ENCODE data around the gene ELP5. TPM values are rescaled to one million over a fixed set of nuclear protein-coding genes. Genes with fewer than 3 reads are reported as not detected.

ELP5 gene
- total RNA-seq, result 10 to 100 TPM; 52.4 to 53.5 TPM

- DNase-seq, result peak; percentile 93
- intact Hi-C loops (cut with micrococcal nuclease), result loop anchor here (1.0 to 5.0 kb wide), 11 partner anchors 13 to 590 kb away; partner anchors contain the start of genes EIF5A, PHF23, POLR2A and SENP3
- H3K4me1 Mint-ChIP-seq (ENCODE audit: low read depth), result peaks cover 34% of the 10 kb centered on the region
- H3K36me3 Mint-ChIP-seq (ENCODE audit: low read depth), result peaks cover 25% of the 10 kb centered on the region
- no peaks in the 10 kb centered on the region for H3K27me3 Mint-ChIP-seq (ENCODE audit: low read depth)
- peak within 1 kb of the TSS; percentile 86 for H3K4me3 Mint-ChIP-seq
- no peaks in the 10 kb centered on the region for H3K9me3 Mint-ChIP-seq
- H3K27ac Mint-ChIP-seq, result peak within 1 kb of the TSS; percentile 99
- CTCF ChIA-PET, result no interaction called here
These were observed at the start of gene ELP5 for GRCh38 chr17:7252176-7253043. ELP5 (plus strand) TSS chr17:7252215; CDS start chr17:7252551, 336 bp downstream.

GRCh38 chr17:7203391-7203790 is 48.6 kb upstream of the ELP5 start:
- no peaks in the 10 kb centered on the region for H3K27me3 Mint-ChIP-seq (ENCODE audit: low read depth)
- H3K36me3 Mint-ChIP-seq (ENCODE audit: low read depth), result no peaks in the 10 kb centered on the region
- no peaks in the 10 kb centered on the region for H3K9me3 Mint-ChIP-seq
- H3K27ac Mint-ChIP-seq, result no peak overlapping the region
- DNase-seq, result no peak
- H3K4me1 Mint-ChIP-seq (ENCODE audit: low read depth), result peaks cover 28% of the 10 kb centered on the region
- CTCF ChIA-PET, result interaction anchor here (1.3 kb wide), 1 partner anchor 151 kb away, joined by 3 read pairs; no protein-coding TSS in a partner anchor
- intact Hi-C loops (cut with micrococcal nuclease), result no loop called here
- H3K4me3 Mint-ChIP-seq, result peak overlapping the region; percentile 70

- Mint-ChIP-seq H3K4me1 (ENCODE audit: low read depth) (peaks cover 28% of the 10 kb centered on the region), H3K36me3 (ENCODE audit: low read depth) (no peaks in the 10 kb centered on the region), H3K27me3 (ENCODE audit: low read depth) (no peaks in the 10 kb centered on the region), H3K27ac (peak overlapping the region; percentile 85), H3K9me3 (no peaks in the 10 kb centered on the region), H3K4me3 (peak overlapping the region; percentile 70)
- no peak for DNase-seq
- intact Hi-C loops (cut with micrococcal nuclease), result no loop called here
- CTCF ChIA-PET, result interaction anchor here (1.0 to 1.3 kb wide), 2 partner anchors 27 to 152 kb away, joined by 3 to 4 read pairs; no protein-coding TSS in a partner anchor
These were observed 47.7 kb upstream of the ELP5 start for GRCh38 chr17:7204336-7204735.

GRCh38 chr17:7204828-7205461 is 47.1 kb upstream of the ELP5 start:
- no peaks in the 10 kb centered on the region for H3K9me3 Mint-ChIP-seq
- H3K36me3 Mint-ChIP-seq (ENCODE audit: low read depth), result no peaks in the 10 kb centered on the region
- no peaks in the 10 kb centered on the region for H3K27me3 Mint-ChIP-seq (ENCODE audit: low read depth)
- DNase-seq, result peak; percentile 96
- peak overlapping the region; percentile 70 for H3K4me3 Mint-ChIP-seq
- intact Hi-C loops (cut with micrococcal nuclease), result loop anchor here (1.0 kb wide), 1 partner anchor 9 kb away; no protein-coding TSS in a partner anchor
- peak overlapping the region; percentile 85 for H3K27ac Mint-ChIP-seq
- H3K4me1 Mint-ChIP-seq (ENCODE audit: low read depth), result peaks cover 28% of the 10 kb centered on the region
- CTCF ChIA-PET, result interaction anchor here (1.0 kb wide), 1 partner anchor 28 kb away, joined by 4 read pairs; no protein-coding TSS in a partner anchor

GRCh38 chr17:7205561-7205960 is 46.5 kb upstream of the ELP5 start:
- Mint-ChIP-seq H3K4me1 (ENCODE audit: low read depth) (peaks cover 31% of the 10 kb centered on the region), H3K9me3 (no peaks in the 10 kb centered on the region), H3K27ac (peak overlapping the region; percentile 85), H3K27me3 (ENCODE audit: low read depth) (no peaks in the 10 kb centered on the region), H3K4me3 (peak overlapping the region; percentile 70), H3K36me3 (ENCODE audit: low read depth) (no peaks in the 10 kb centered on the region)
- no peak for DNase-seq
- intact Hi-C loops (cut with micrococcal nuclease), result loop anchor here (1.0 kb wide), 1 partner anchor 9 kb away; no protein-coding TSS in a partner anchor
- CTCF ChIA-PET, result no interaction called here

GRCh38 chr17:7207120-7208001 is 44.7 kb upstream of the ELP5 start:
- no peak overlapping the region for H3K27ac Mint-ChIP-seq
- no peaks in the 10 kb centered on the region for H3K27me3 Mint-ChIP-seq (ENCODE audit: low read depth)
- CTCF ChIA-PET, result interaction anchor here (0.6 kb wide), 1 partner anchor 32 kb away, joined by 3 read pairs; the partner anchor contains the start of gene PHF23
- H3K9me3 Mint-ChIP-seq, result no peaks in the 10 kb centered on the region
- H3K36me3 Mint-ChIP-seq (ENCODE audit: low read depth), result no peaks in the 10 kb centered on the region
- H3K4me1 Mint-ChIP-seq (ENCODE audit: low read depth), result peaks cover 31% of the 10 kb centered on the region
- DNase-seq, result no peak
- intact Hi-C loops (cut with micrococcal nuclease), result no loop called here
- H3K4me3 Mint-ChIP-seq, result no peak overlapping the region

- Mint-ChIP-seq H3K27ac (no peak overlapping the region), H3K36me3 (ENCODE audit: low read depth) (no peaks in the 10 kb centered on the region), H3K4me3 (no peak overlapping the region), H3K4me1 (ENCODE audit: low read depth) (peaks cover 31% of the 10 kb centered on the region), H3K9me3 (no peaks in the 10 kb centered on the region), H3K27me3 (ENCODE audit: low read depth) (no peaks in the 10 kb centered on the region)
- CTCF ChIA-PET, result no interaction called here
- no peak for DNase-seq
- intact Hi-C loops (cut with micrococcal nuclease), result no loop called here
These were observed 43.9 kb upstream of the ELP5 start for GRCh38 chr17:7208027-7208571.

GRCh38 chr17:7208754-7209460 is 43.1 kb upstream of the ELP5 start:
- no peaks in the 10 kb centered on the region for H3K9me3 Mint-ChIP-seq
- intact Hi-C loops (cut with micrococcal nuclease), result no loop called here
- no peaks in the 10 kb centered on the region for H3K36me3 Mint-ChIP-seq (ENCODE audit: low read depth)
- CTCF ChIA-PET, result no interaction called here
- H3K27me3 Mint-ChIP-seq (ENCODE audit: low read depth), result no peaks in the 10 kb centered on the region
- DNase-seq, result no peak
- H3K4me3 Mint-ChIP-seq, result no peak overlapping the region
- peaks cover 32% of the 10 kb centered on the region for H3K4me1 Mint-ChIP-seq (ENCODE audit: low read depth)
- no peak overlapping the region for H3K27ac Mint-ChIP-seq

- intact Hi-C loops (cut with micrococcal nuclease), result no loop called here
- no peaks in the 10 kb centered on the region for H3K27me3 Mint-ChIP-seq (ENCODE audit: low read depth)
- peaks cover 30% of the 10 kb centered on the region for H3K4me1 Mint-ChIP-seq (ENCODE audit: low read depth)
- CTCF ChIA-PET, result no interaction called here
- no peaks in the 10 kb centered on the region for H3K36me3 Mint-ChIP-seq (ENCODE audit: low read depth)
- DNase-seq, result no peak
- H3K4me3 Mint-ChIP-seq, result no peak overlapping the region
- no peaks in the 10 kb centered on the region for H3K9me3 Mint-ChIP-seq
- no peak overlapping the region for H3K27ac Mint-ChIP-seq
These were observed 40.3 kb upstream of the ELP5 start for GRCh38 chr17:7211491-7212273.

GRCh38 chr17:7213895-7214299 is 38.1 kb upstream of the ELP5 start:
- peak; percentile 80 for DNase-seq
- CTCF ChIA-PET, result interaction anchor here (0.6 to 0.9 kb wide), 4 partner anchors 72 to 323 kb away, joined by 3 to 5 read pairs (median 4); no protein-coding TSS in a partner anchor
- H3K4me1 Mint-ChIP-seq (ENCODE audit: low read depth), result peaks cover 45% of the 10 kb centered on the region

More at GRCh38 chr17:7213895-7214299, 38.1 kb upstream of the ELP5 start:
- Mint-ChIP-seq H3K9me3 (no peaks in the 10 kb centered on the region), H3K4me3 (peak overlapping the region; percentile 88), H3K36me3 (ENCODE audit: low read depth) (no peaks in the 10 kb centered on the region), H3K27ac (peak overlapping the region; percentile 92), H3K27me3 (ENCODE audit: low read depth) (no peaks in the 10 kb centered on the region)
- intact Hi-C loops (cut with micrococcal nuclease), result loop anchor here (1.0 to 2.0 kb wide), 6 partner anchors 9 to 167 kb away; partner anchors contain the start of genes DVL2, EIF5A, ELP5 and NEURL4
